HG02642 (cell line): ENCODE results near the gene C22orf23.

Experiments used
- ATAC-seq: cut with Tn5 transposase; IDR thresholded peaks from one replicate; pipeline ENCODE4 v1.9.1; 2021; ENCODE audit warnings: mild to moderate bottlenecking; ENCODE audit not compliant: unreplicated experiment, poor library complexity

C22orf23 gene

GRCh38 chr22:37906364-37907008, 46.9 kb downstream of the C22orf23 start:
- peak; percentile 41 for ATAC-seq

DNA sequence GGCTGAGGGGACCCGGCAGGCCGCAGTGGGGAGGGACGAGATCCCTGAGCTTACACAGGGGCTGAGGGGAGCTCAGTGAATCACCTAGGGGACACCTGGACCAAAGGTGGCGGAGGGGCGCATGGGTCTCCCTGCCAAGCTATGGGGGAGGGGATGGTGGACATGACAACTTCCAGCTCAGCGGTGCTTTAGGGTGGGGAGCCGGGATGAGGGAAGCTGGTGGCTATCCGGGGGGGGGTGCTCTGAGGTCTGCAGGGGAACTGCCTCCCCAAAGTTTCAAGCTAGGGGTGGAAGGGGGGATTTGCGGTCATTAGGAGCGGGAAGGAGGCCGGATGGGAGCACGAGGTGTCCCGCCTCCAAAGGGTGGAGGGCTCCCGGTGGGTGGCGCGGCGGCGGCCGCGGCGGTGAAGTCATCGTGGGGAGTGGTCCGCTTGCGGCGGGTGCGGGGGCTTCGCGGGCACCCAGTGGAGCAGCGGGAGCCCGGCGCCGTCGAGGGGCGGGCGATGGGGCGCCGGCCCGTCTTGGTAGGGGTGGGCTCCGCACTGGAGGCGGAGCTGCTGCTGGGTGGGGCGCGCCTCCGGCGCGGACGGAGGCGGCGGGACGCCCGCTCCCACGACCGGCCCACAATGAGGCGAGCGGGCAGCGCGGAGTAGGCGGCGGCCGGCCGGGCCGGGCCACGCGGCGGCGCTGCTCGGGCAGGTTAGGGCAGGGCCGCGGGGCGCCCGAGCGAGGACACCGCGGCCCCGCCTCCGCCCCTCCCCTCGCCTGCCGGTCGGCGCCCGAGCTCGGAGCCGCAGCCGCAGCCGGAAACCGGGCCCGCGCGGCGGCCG, 47.7 kb downstream of the C22orf23 start, which contains the start of gene MICALL1:
Gene MICALL1 (plus strand): TSS at position 764 of the 830 bp plus-strand sequence. CDS start 126 bp downstream, outside the sequence.
- peak; percentile 89 for ATAC-seq

DNA sequence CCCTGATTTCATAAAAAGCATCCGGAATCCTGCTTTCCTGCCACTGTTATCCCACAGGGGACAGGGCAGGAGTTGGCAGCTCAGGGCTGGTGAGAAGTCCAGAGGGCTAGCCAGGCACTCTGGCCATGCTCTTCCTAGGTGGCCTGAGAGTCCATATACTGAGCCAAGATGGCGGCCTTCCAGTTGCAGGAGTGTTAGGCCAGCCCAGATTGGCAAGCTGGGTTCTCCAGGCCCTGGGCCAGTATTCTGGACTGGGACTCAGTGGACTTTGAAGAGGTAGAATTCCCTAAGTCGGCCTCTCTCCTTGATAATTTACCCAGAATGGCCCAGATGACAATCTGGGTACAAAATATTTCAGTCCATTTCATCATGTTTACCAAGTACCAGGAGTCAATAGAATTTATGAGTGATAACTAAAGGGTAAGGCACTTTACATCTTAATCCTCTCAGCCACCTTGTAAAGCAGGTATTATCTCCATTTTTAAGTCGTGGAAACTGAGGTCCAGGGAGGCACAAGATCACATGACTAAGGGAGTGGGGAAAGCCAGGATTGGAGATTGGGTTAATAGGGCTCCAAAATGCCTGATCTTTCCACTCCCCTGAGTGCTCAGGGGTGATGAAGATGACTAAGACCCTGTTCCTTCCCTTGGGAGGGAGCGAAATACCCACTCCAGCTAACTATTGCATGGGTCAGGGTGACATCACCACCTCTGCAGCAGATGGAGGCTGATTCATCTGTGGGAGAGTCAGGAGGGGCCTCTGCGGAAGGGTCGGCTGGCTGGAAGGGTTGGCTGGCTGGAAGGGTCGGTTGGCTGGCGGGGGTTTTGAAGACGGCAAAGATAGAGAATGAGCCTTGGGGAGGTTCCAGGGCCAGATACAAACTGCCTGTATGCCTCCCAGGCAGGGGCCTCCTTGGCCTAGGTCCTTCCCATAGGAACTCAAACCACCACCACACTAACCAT, 48.5 kb downstream of the C22orf23 start:
- ATAC-seq: no peak

- ATAC-seq: no peak
These were observed 54.8 kb downstream of the C22orf23 start for GRCh38 chr22:37898441-37899181.

DNA sequence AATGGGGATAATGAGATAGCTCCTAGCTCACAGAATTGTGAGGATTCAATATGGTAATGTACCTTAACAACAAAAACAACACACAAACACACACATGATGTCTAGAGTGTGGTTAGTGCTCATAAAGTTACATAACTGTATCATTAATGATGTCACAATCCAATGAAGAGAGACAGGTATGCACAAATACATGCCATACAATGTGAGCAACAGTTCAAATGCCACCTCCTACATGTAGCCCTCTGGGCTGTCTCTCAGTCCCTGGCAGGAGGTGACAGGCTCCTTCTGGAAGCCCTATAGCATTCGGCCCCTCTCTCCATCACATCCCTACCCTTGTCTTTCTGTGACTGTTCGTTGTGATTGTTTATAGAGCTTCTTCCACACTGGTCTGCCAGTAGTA, 55.6 kb downstream of the C22orf23 start:
- ATAC-seq: no peak

DNA sequence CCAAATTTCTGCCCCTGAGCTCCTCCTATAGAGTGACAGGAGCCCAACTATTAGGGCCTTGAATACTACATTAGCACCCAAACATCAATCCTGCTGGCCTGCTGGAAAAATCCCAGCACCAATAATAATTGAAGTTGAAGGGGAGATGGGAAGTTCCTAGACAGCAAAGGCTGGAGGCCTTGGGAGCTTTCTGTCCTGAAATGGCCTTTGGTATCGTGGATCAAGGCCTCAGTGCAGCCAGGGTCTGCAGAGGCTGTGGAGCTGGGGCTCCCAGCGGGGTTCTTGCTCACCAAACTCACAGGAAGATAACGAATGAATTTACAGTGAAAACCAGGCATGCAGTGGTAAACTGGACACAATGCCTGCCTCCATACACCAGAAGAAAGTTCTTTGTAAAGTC, 56.5 kb downstream of the C22orf23 start:
- ATAC-seq: no peak

DNA sequence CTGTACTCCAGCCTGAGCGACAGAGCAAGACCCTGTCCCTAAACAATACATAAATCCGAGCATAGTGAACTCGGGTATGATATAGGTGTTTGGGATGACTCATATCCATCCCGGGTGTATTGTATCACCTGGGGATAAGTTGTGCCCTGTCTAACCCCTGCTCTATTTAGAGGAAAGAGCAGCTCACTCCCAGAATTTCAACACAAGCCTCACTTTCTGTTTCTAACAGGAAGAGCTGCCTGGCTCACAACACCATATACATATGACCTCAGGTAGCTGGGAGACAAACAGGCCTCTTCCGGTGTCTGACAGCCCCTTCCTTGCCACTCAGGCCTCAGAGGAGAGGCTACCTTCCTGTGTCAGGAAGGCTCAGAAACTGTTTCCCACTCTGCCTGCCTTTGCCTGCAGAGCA, 57.2 kb downstream of the C22orf23 start:
- peak; percentile 64 for ATAC-seq

GRCh38 chr22:37894939-37895670, 58.3 kb downstream of the C22orf23 start:
- no peak for ATAC-seq

DNA sequence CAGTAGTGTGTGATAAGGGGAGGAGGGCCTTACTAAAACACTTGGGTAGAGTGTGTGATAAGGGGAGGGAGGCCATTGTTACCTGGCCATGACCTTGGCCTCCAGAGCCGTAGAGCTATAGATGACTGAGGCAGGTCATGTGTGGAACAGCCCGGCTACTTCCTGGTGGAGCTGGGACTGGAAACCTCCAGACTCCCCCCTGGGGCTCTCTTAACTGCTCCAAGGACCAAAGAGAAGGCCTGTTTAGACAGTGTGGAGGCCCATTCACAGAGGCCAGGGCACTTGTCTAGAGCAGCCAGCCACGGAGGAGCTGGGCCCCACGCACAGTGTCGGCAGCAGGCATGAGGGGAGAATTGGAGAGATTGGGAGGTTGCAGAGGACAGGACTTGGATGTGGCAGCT, 59.8 kb downstream of the C22orf23 start:
- no peak for ATAC-seq
